Upper lobe of right lung (tissue), 1 donor: Measurements from ENCODE around the gene RFX1. TPM values are rescaled to one million over a fixed set of nuclear protein-coding genes. Genes with fewer than 3 reads are reported as not detected.
A peak's percentile ranks its signal among the peaks of the same experiment; 100 is the strongest.
"Not testable (repeated sequence)": the region's sequence is repeated elsewhere in the genome, so short reads cannot be mapped to it uniquely, and the experiment has no call there.

Experiments
- ATAC-seq: fragments of 200-7000 bp; cut with Tn5 transposase; one replicate; pipeline ENCODE4 v1.9.1; 2020; ENCODE audit warnings: mild to moderate bottlenecking, moderate library complexity
- DNase-seq: peaks from one replicate; pipeline ENCODE4 v3.0.0-alpha.2; 2020
- H3K27ac ChIP-seq: fragments of 200-600 bp; one replicate; pipeline ENCODE4 v1.8.0; 2022
- H3K27me3 ChIP-seq: fragments of 200-600 bp; one replicate; pipeline ENCODE4 v1.8.0; 2022; ENCODE audit warnings: mild to moderate bottlenecking
- H3K36me3 ChIP-seq: fragments of 200-600 bp; one replicate; pipeline ENCODE4 v1.8.0; 2022
- H3K4me1 ChIP-seq: fragments of 200-600 bp; one replicate; pipeline ENCODE4 v1.8.0; 2022
- H3K4me3 ChIP-seq: fragments of 200-600 bp; one replicate; pipeline ENCODE4 v1.8.0; 2022; ENCODE audit warnings: mild to moderate bottlenecking
- H3K9me3 ChIP-seq: fragments of 200-600 bp; one replicate; pipeline ENCODE4 v1.8.0; 2022
- CTCF ChIP-seq: fragments of 200-600 bp; IDR thresholded peaks from one replicate; pipeline ENCODE4 v1.8.0; 2022; ENCODE audit warnings: antibody characterized with exemption
- intact Hi-C: fragments of 100-400 bp; cut with DNase I; formaldehyde crosslinking; loops from one replicate; pipeline ENCODE4 v1.11.0; 2022
- total RNA-seq: library from RNA; stranded (reverse); fragmentation: NEBNext Ultra II Directional; extraction: Animal tissue kit (Norgen Biotek cat#: 25700); gene quantifications from one replicate; pipeline ENCODE4 v1.2.1, GENCODE V29; 2021
- donor health status: DM: no; HTN: yes; CAD: no; lungs with severe emphysema.

RFX1 gene
- total RNA-seq, 1 donor from 2014 or later = 17.8 TPM

GRCh38 chr19:14053032-14053431 is 46.9 kb upstream of the RFX1 start:
- intact Hi-C loops = no loop called here
- Histone ChIP-seq H3K27me3 (no peaks in the 10 kb centered on the region), H3K4me1 (no peaks in the 10 kb centered on the region), H3K9me3 (no peaks in the 10 kb centered on the region), H3K27ac (no peak overlapping the region), H3K36me3 (peaks cover 14% of the 10 kb centered on the region), H3K4me3 (no peak overlapping the region)
- ATAC-seq (no peak), DNase-seq (no peak)
- TF ChIP-seq CTCF = no peak

- H3K36me3 ChIP-seq = peaks cover 14% of the 10 kb centered on the region
- TF ChIP-seq CTCF = no peak
- no peaks in the 10 kb centered on the region for H3K9me3 ChIP-seq
- H3K4me1 ChIP-seq = no peaks in the 10 kb centered on the region
- H3K27me3 ChIP-seq = no peaks in the 10 kb centered on the region
- no peak overlapping the region for H3K4me3 ChIP-seq
- no peak overlapping the region for H3K27ac ChIP-seq
- ATAC-seq (no peak), DNase-seq (no peak)
- intact Hi-C loops = no loop called here
Measured at GRCh38 chr19:14052470-14052869, 46.4 kb upstream of the RFX1 start.

DNA sequence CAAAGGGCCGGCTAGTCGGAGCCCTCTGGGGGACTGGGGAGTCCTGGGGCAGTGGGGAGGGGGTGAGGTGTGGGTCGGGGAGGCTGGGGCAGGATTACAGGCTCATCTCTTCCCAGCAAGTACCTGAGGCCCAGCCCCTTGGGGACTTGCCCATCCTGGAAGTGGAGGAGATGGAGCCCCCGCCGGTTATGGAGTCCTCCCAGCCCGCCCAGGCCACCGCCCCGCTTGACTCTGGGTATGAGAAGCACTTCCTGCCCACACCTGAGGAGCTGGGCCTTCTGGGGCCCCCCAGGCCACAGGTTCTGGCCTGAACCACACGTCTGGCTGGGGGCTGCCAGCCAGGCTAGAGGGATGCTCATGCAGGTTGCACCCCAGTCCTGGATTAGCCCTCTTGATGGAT is 45.9 kb upstream of the RFX1 start:
- no peak overlapping the region for H3K27ac ChIP-seq
- H3K9me3 ChIP-seq = no peaks in the 10 kb centered on the region
- TF ChIP-seq CTCF = no peak
- H3K4me1 ChIP-seq = no peaks in the 10 kb centered on the region
- ATAC-seq (no peak), DNase-seq (peak; percentile 63)
- H3K4me3 ChIP-seq = no peak overlapping the region
- intact Hi-C loops = no loop called here
- H3K36me3 ChIP-seq = peaks cover 14% of the 10 kb centered on the region
- H3K27me3 ChIP-seq = no peaks in the 10 kb centered on the region

- H3K4me1 ChIP-seq, H3K9me3 ChIP-seq, DNase-seq, H3K4me3 ChIP-seq, intact Hi-C loops, H3K27me3 ChIP-seq, ATAC-seq, H3K27ac ChIP-seq: not testable (repeated sequence)
- H3K36me3 ChIP-seq = peaks cover 14% of the 10 kb centered on the region
Measured at GRCh38 chr19:14050961-14051360, 44.8 kb upstream of the RFX1 start.

DNA sequence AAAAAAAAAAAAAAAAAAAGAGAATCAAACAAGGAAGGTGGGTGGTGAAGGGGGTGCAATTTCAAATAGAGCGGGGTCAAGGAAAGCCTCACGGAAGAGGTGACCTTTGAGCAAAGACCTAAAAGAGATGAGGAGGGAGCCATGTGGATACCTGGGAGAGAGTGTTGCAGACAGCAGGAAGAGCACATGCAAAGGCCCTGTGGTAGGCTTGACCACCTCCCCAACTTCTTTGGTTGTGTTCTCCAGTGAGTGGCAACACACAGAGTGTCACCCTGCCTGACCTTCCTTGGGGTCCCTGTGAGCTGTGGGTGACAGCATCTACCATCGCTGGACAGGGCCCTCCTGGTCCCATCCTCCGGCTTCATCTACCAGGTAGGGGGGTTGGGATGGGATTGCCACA is 44.4 kb upstream of the RFX1 start:
- no peaks in the 10 kb centered on the region for H3K4me1 ChIP-seq
- intact Hi-C loops = no loop called here

GRCh38 chr19:14048443-14049153 is 42.5 kb upstream of the RFX1 start:
- peak; percentile 92 for TF ChIP-seq CTCF
- no peak overlapping the region for H3K27ac ChIP-seq
- H3K27me3 ChIP-seq = no peaks in the 10 kb centered on the region
- H3K4me3 ChIP-seq = no peak overlapping the region
- ATAC-seq (peak; percentile 94), DNase-seq (peak; percentile 83)
- H3K4me1 ChIP-seq = no peaks in the 10 kb centered on the region
- intact Hi-C loops = no loop called here
- H3K36me3 ChIP-seq = peaks cover 14% of the 10 kb centered on the region
- H3K9me3 ChIP-seq = no peaks in the 10 kb centered on the region

More for the DNA sequence above, 44.4 kb upstream of the RFX1 start:
- Histone ChIP-seq H3K27ac (no peak overlapping the region), H3K36me3 (peaks cover 14% of the 10 kb centered on the region), H3K4me3 (no peak overlapping the region), H3K27me3 (no peaks in the 10 kb centered on the region), H3K9me3 (no peaks in the 10 kb centered on the region)
- ATAC-seq (no peak), DNase-seq (no peak)
- no peak for TF ChIP-seq CTCF

DNA sequence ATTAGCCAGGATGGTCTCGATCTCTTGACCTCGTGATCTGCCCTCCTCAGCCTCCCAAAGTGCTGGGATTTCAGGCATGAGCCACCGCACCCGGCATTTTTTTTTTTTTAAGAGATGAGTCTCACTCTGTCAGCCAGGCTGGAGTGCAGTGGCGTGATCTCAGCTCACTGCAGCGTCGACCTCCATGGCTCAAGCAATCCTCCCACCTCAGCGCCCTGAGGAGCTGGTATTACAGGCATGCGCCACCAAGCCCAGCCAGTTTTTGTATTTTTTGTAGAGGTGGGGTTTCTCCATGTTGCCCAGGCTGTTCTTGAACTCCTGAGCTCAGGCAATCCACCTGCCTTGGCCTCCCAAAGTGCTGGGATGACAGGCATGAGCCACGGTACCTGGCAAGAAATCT is 41.7 kb upstream of the RFX1 start:
- H3K4me3 ChIP-seq, H3K9me3 ChIP-seq, ATAC-seq, intact Hi-C loops, H3K4me1 ChIP-seq, H3K27me3 ChIP-seq, H3K27ac ChIP-seq, DNase-seq: not testable (repeated sequence)
- H3K36me3 ChIP-seq = peaks cover 14% of the 10 kb centered on the region
